H1 (cell line): Measurements from ENCODE around the gene STEAP3. TPM values are rescaled to one million over a fixed set of nuclear protein-coding genes. Genes with fewer than 3 reads are reported as not detected.

Source experiments
- CHD7 ChIP-seq: fragments of 300-600 bp; sonication (generic); IDR thresholded peaks from 2 replicates; pipeline ENCODE4 v1.7.1; 2012; ENCODE audit warnings: low read length, moderate library complexity, mild to moderate bottlenecking, inconsistent platforms; ENCODE audit not compliant: insufficient replicate concordance
- GABPA ChIP-seq: IDR thresholded peaks from 2 replicates; pipeline ENCODE4 v1.6.1; 2011; ENCODE audit warnings: mild to moderate bottlenecking, low read length, moderate library complexity, borderline replicate concordance; ENCODE audit not compliant: insufficient read depth
- MAFK ChIP-seq: IDR thresholded peaks from 2 replicates; pipeline ENCODE4 v1.6.1; 2012; ENCODE audit warnings: low read depth, mild to moderate bottlenecking, improper control_type of control experiment, low read length
- RFX5 ChIP-seq: IDR thresholded peaks from 2 replicates; pipeline ENCODE4 v1.6.1; 2011; ENCODE audit warnings: low read depth, low read length, improper control_type of control experiment, borderline replicate concordance
- TEAD4 ChIP-seq: IDR thresholded peaks from 2 replicates; pipeline ENCODE4 v1.6.1; 2012; ENCODE audit warnings: low read depth, low read length, inconsistent platforms, mixed read lengths
- polyA plus RNA-seq, 7 experiments: library from polyadenylated mRNA; depleted of rRNA in 3 of 7; stranded (reverse) in 5 of 7; unstranded in 2 of 7; fragments of >200 nt in 5 of 7; fragments of 200-250 nt in 2 of 7; gene quantifications; 1 replicate in 5 of 7; 2 replicates in 1 of 7; 4 replicates in 1 of 7; pipeline versions ENCODE4 v1.2.1 to v1.2.3, GENCODE V29; 2011 to 2013; ENCODE audit warnings: missing spikeins in 2 of 7, mixed read lengths in 2 of 7
- total RNA-seq: library from RNA; stranded (reverse); fragmentation: NEBNext Ultra II Directional; extraction: Animal tissue kit (Norgen Biotek cat#: 25700); gene quantifications from 2 replicates; pipeline ENCODE4 v1.2.1, GENCODE V29; 2021

STEAP3 gene
- total and polyA plus RNA-seq, 2 of the 8 experiments (the other 6 are each of a cell fraction or from before 2014, with no cell fraction given), result 21.7 to 27.9 TPM

- TF ChIP-seq CHD7 (no peak), TEAD4 (no peak), GABPA (no peak), RFX5 (no peak), MAFK (no peak)
These were observed 68.0 kb downstream of the STEAP3 start (continued) for GRCh38 chr2:119291588-119292167.
